ENCODE results near the gene UTP25.
A peak's percentile ranks its signal among the peaks of the same experiment; 100 is the strongest.

The UTP25 gene

GRCh38 chr1:209805875-209806760, 21.7 kb upstream of the UTP25 start, which contains the start of gene IRF6:
IRF6 (minus strand) TSS chr1:209806142; CDS start chr1:209801413, 4,729 bp downstream.
- peak; percentile 92 for DNase-seq (ENCODE audit: low spot score)

GRCh38 chr1:209807509-209807908, 20.3 kb upstream of the UTP25 start:
- no peak for DNase-seq (ENCODE audit: low spot score)

GRCh38 chr1:209808059-209808581, 19.7 kb upstream of the UTP25 start:
- DNase-seq (ENCODE audit: low spot score), result peak; percentile 75

GRCh38 chr1:209809611-209810010, 18.2 kb upstream of the UTP25 start:
- no peak for DNase-seq (ENCODE audit: low spot score)

GRCh38 chr1:209810783-209811182, 17.0 kb upstream of the UTP25 start:
- DNase-seq (ENCODE audit: low spot score), result no peak

- no peak for DNase-seq (ENCODE audit: low spot score)
Observed at GRCh38 chr1:209813902-209814301, 13.9 kb upstream of the UTP25 start.

- no peak for DNase-seq (ENCODE audit: low spot score)
Observed at GRCh38 chr1:209815490-209815889, 12.3 kb upstream of the UTP25 start.

GRCh38 chr1:209815931-209816341, 11.8 kb upstream of the UTP25 start:
- no peak for DNase-seq (ENCODE audit: low spot score)

GRCh38 chr1:209816923-209817322, 10.8 kb upstream of the UTP25 start:
- no peak for DNase-seq (ENCODE audit: low spot score)

GRCh38 chr1:209817691-209818090, 10.1 kb upstream of the UTP25 start:
- no peak for DNase-seq (ENCODE audit: low spot score)

- no peak for DNase-seq (ENCODE audit: low spot score)
Observed at GRCh38 chr1:209819058-209819457, 8.7 kb upstream of the UTP25 start.

- DNase-seq (ENCODE audit: low spot score), result no peak
Observed at GRCh38 chr1:209820986-209821385, 6.8 kb upstream of the UTP25 start.

GRCh38 chr1:209822706-209823105, 5.1 kb upstream of the UTP25 start:
- no peak for DNase-seq (ENCODE audit: low spot score)

GRCh38 chr1:209823143-209824041, 4.4 kb upstream of the UTP25 start:
- peak; percentile 77 for DNase-seq (ENCODE audit: low spot score)

GRCh38 chr1:209825591-209826434, 2.0 kb upstream of the UTP25 start:
- no peak for DNase-seq (ENCODE audit: low spot score)

- no peak for DNase-seq (ENCODE audit: low spot score)
Observed at GRCh38 chr1:209829716-209830115, 1.9 kb downstream of the UTP25 start.

- no peak for DNase-seq (ENCODE audit: low spot score)
Observed at GRCh38 chr1:209830722-209831121, 3.0 kb downstream of the UTP25 start.

GRCh38 chr1:209831615-209832014, 3.8 kb downstream of the UTP25 start:
- DNase-seq (ENCODE audit: low spot score), result no peak

- no peak for DNase-seq (ENCODE audit: low spot score)
Observed at GRCh38 chr1:209835782-209836298, 8.1 kb downstream of the UTP25 start.

GRCh38 chr1:209837671-209838070, 9.9 kb downstream of the UTP25 start:
- no peak for DNase-seq (ENCODE audit: low spot score)

GRCh38 chr1:209838537-209838936, 10.8 kb downstream of the UTP25 start:
- no peak for DNase-seq (ENCODE audit: low spot score)
